Left renal cortex interstitium (tissue), 4 donors: Measurements from ENCODE around the gene HLA-DRB1. TPM values are rescaled to one million over a fixed set of nuclear protein-coding genes. Genes with fewer than 3 reads are reported as not detected.
"Not testable (repeated sequence)": the region's sequence is repeated elsewhere in the genome, so short reads cannot be mapped to it uniquely, and the experiment has no call there.

Experiments used
- DNase-seq, 4 donors: peaks; one replicate each; pipeline ENCODE4 v3.0.0-alpha.2; 2013; ENCODE audit warnings: low read depth in 4 of 4, low spot score in 2 of 4, missing footprints in 1 of 4
- polyA plus RNA-seq, 4 donors: library from polyadenylated mRNA; unstranded; fragments of 120-200 nt; gene quantifications; one replicate each; pipeline ENCODE4 v1.2.1, GENCODE V29; 2013; ENCODE audit not compliant: insufficient read length in 4 of 4

HLA-DRB1 gene
- polyA plus RNA-seq = 10 to 100 TPM; 23.8 to 58.8 (median 50.9) TPM

- DNase-seq = peak in 1 of 4 donors; percentile 28
Observed at GRCh38 chr6:32589596-32590449, at the start of gene HLA-DRB1. Gene HLA-DRB1, minus strand, starts transcription at chr6:32589848. Its CDS starts 106 bp downstream, at chr6:32589742.

- DNase-seq = no peak
Observed at GRCh38 chr6:32638532-32639219, 49.0 kb upstream of the HLA-DRB1 start.

- no peak for DNase-seq
Observed at GRCh38 chr6:32637883-32638282, 48.2 kb upstream of the HLA-DRB1 start.

- DNase-seq = no peak
Observed at GRCh38 chr6:32637219-32637880, 47.7 kb upstream of the HLA-DRB1 start, which contains the start of gene HLA-DQA1. Gene HLA-DQA1, plus strand, starts transcription at chr6:32637406. Its CDS starts 53 bp downstream, at chr6:32637459.

GRCh38 chr6:32635526-32636123 lies 46.0 kb upstream of the HLA-DRB1 start:
- DNase-seq = no peak

- DNase-seq = not testable (repeated sequence)
Observed at GRCh38 chr6:32629793-32630192, 40.1 kb upstream of the HLA-DRB1 start.

- no peak for DNase-seq
Observed at GRCh38 chr6:32627831-32628230, 38.2 kb upstream of the HLA-DRB1 start.

- DNase-seq = no peak
Observed at GRCh38 chr6:32627249-32627648, 37.6 kb upstream of the HLA-DRB1 start.

GRCh38 chr6:32625137-32625536 lies 35.5 kb upstream of the HLA-DRB1 start:
- DNase-seq = no peak

- DNase-seq = no peak
Observed at GRCh38 chr6:32624565-32624964, 34.9 kb upstream of the HLA-DRB1 start.

- DNase-seq = no peak
Observed at GRCh38 chr6:32623693-32624092, 34.0 kb upstream of the HLA-DRB1 start.

- no peak for DNase-seq
Observed at GRCh38 chr6:32622545-32623401, 33.1 kb upstream of the HLA-DRB1 start.

- DNase-seq = no peak
Observed at GRCh38 chr6:32621372-32621771, 31.7 kb upstream of the HLA-DRB1 start.

- DNase-seq = no peak
Observed at GRCh38 chr6:32617751-32618150, 28.1 kb upstream of the HLA-DRB1 start.

- DNase-seq = no peak
Observed at GRCh38 chr6:32615885-32616532, 26.4 kb upstream of the HLA-DRB1 start.

- DNase-seq = no peak
Observed at GRCh38 chr6:32614366-32615081, 24.9 kb upstream of the HLA-DRB1 start.

- no peak for DNase-seq
Observed at GRCh38 chr6:32613475-32613874, 23.8 kb upstream of the HLA-DRB1 start.

GRCh38 chr6:32610682-32611296 lies 21.1 kb upstream of the HLA-DRB1 start:
- no peak for DNase-seq
